ENCODE data around the gene SUB1. TPM values are rescaled to one million over a fixed set of nuclear protein-coding genes. Genes with fewer than 3 reads are reported as not detected.
"Not testable (repeated sequence)": the region's sequence is repeated elsewhere in the genome, so short reads cannot be mapped to it uniquely, and the experiment has no call there.

SUB1 gene
- total RNA-seq, result 101 and 115 TPM in 2 replicates

DNA sequence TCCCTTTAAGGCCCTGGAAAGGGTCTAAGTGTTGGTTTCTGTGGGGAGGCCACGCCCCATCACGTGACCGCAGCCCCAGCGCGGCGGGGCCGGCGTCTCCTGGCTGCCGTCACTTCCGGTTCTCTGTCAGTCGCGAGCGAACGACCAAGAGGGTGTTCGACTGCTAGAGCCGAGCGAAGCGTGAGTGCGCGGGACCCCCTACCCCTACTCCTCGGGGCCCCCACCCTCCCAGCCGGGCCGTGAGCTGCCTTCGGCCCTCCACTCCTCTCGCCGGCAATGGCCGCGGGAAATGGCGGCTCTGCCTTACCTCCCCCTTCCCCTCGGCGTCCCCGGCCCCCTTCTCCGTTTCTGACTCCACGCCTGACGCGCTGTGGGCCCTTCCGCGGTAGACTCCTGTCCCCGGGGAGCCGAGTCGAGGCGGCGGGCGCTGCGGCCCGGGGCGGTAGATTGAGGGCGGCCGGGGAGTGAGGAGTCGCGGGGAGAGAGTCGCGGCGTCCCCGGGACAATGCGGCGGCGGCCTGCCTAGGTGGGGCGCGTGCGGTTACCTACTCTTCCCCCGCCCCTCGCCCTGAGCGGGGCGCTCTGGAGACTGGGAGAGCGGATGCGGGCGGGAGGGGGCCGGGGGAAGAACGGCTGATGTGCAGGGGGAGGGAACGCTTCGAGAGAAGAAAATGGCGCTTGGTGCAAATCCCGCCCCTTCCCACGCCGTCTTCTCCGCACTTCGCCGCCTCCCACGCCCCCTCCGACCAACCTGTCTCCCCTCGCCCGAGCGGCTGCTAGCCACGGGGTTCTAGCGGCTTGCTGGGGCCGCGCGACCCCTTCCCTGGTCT lies at the start of gene SUB1:
Gene SUB1 (plus strand): TSS at position 112 of the 830 bp plus-strand sequence. CDS start 2,956 bp downstream, outside the sequence.
- Histone ChIP-seq H3K27me3 (ENCODE audit: insufficient read depth, low read length) (no peaks in the 10 kb centered on the region), H3K9me3 (ENCODE audit: low read depth, low read length) (no peaks in the 10 kb centered on the region), H3K4me2 (ENCODE audit: insufficient read depth, low read length) (peak within 1 kb of the TSS; percentile 82), H3K36me3 (ENCODE audit: insufficient read depth, low read length) (peaks cover 17% of the 10 kb centered on the region), H3K79me2 (ENCODE audit: insufficient read depth, low read length) (peaks cover 40% of the 10 kb centered on the region), H4K20me1 (ENCODE audit: insufficient read depth, low read length) (peaks cover 27% of the 10 kb centered on the region), H2AFZ (ENCODE audit: low read length) (peak within 1 kb of the TSS; percentile 36), H3K4me1 (ENCODE audit: insufficient read depth, low read length) (peaks cover 20% of the 10 kb centered on the region), H3K27ac (ENCODE audit: low read depth, low read length) (peak within 1 kb of the TSS; percentile 86), H3K4me3 (ENCODE audit: insufficient read depth, low read length) (peak within 1 kb of the TSS; percentile 90)
- peak; percentile 96 for DNase-seq (ENCODE audit: insufficient read length, low spot score, missing footprints)
- TF ChIP-seq, protein P1, sequence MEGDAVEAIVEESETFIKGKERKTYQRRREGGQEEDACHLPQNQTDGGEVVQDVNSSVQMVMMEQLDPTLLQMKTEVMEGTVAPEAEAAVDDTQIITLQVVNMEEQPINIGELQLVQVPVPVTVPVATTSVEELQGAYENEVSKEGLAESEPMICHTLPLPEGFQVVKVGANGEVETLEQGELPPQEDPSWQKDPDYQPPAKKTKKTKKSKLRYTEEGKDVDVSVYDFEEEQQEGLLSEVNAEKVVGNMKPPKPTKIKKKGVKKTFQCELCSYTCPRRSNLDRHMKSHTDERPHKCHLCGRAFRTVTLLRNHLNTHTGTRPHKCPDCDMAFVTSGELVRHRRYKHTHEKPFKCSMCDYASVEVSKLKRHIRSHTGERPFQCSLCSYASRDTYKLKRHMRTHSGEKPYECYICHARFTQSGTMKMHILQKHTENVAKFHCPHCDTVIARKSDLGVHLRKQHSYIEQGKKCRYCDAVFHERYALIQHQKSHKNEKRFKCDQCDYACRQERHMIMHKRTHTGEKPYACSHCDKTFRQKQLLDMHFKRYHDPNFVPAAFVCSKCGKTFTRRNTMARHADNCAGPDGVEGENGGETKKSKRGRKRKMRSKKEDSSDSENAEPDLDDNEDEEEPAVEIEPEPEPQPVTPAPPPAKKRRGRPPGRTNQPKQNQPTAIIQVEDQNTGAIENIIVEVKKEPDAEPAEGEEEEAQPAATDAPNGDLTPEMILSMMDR (IDR thresholded peaks at IDR 0.05; ENCODE audit: extremely low read depth, low read depth, low read length), result no peak

DNA sequence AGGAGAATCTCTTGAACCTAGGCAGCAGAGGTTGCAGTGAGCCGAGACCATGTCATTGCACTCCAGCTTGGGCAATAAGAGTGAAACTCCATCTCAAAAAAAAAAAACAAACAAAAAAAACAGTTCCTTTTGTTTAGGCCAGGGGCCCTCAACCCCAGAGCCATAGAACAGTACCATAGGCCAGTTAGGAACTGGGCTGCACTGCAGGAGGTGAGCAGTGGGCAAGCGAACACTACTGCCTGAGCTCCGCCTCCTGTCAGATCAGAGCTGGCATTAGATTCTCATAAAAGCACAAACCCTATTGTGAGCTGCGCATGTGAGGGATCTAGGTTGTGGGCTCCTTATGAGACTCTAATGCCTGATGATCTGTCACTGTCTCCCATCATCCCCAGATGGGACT lies 49.1 kb upstream of the SUB1 start:
- H2AFZ ChIP-seq (ENCODE audit: low read length), result no peak overlapping the region
- TF ChIP-seq, protein P1 (IDR thresholded peaks at IDR 0.05; ENCODE audit: extremely low read depth, low read depth, low read length), result no peak
- H3K4me3 ChIP-seq (ENCODE audit: insufficient read depth, low read length), result no peak overlapping the region
- H3K36me3 ChIP-seq (ENCODE audit: insufficient read depth, low read length), result no peaks in the 10 kb centered on the region
- no peak overlapping the region for H3K4me2 ChIP-seq (ENCODE audit: insufficient read depth, low read length)
- no peaks in the 10 kb centered on the region for H4K20me1 ChIP-seq (ENCODE audit: insufficient read depth, low read length)
- no peak overlapping the region for H3K27ac ChIP-seq (ENCODE audit: low read depth, low read length)
- peaks cover 14% of the 10 kb centered on the region for H3K4me1 ChIP-seq (ENCODE audit: insufficient read depth, low read length)
- H3K79me2 ChIP-seq (ENCODE audit: insufficient read depth, low read length), result no peaks in the 10 kb centered on the region
- no peaks in the 10 kb centered on the region for H3K9me3 ChIP-seq (ENCODE audit: low read depth, low read length)
- H3K27me3 ChIP-seq (ENCODE audit: insufficient read depth, low read length), result no peaks in the 10 kb centered on the region
- no peak for DNase-seq (ENCODE audit: insufficient read length, low spot score, missing footprints)

DNA sequence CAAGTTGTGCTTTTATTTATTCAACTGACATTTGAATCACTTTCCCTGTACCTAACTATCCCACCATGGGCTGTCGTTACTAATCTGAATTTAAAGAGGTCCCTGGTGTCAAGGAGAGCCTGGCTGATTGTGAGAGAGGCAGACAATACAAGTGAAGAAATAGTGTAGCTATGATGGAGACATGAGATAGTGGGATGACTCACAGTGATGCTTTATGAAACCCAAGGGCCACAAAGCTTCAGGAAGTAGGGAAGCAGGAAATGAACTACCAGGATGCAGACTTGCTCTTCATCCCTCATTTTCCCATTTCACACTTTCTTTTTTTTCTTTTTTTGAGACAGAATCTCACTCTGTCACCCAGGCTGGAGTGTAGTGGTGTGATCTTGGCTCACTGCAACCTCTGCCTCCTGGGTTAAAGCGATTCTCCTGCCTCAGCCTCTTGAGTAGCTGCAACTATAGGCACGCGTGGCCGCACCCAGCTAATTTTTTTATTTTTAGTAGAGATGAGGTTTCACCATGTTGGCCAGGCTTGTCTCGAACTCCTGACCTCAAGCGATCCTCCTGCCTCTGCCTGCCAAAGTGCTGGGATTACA lies 47.8 kb upstream of the SUB1 start:
- peak; percentile 78 for DNase-seq (ENCODE audit: insufficient read length, low spot score, missing footprints)
- H3K79me2 ChIP-seq (ENCODE audit: insufficient read depth, low read length); H3K27ac ChIP-seq (ENCODE audit: low read depth, low read length); H3K9me3 ChIP-seq (ENCODE audit: low read depth, low read length); H3K4me2 ChIP-seq (ENCODE audit: insufficient read depth, low read length); H3K36me3 ChIP-seq (ENCODE audit: insufficient read depth, low read length); H3K27me3 ChIP-seq (ENCODE audit: insufficient read depth, low read length); H3K4me1 ChIP-seq (ENCODE audit: insufficient read depth, low read length); H4K20me1 ChIP-seq (ENCODE audit: insufficient read depth, low read length); H3K4me3 ChIP-seq (ENCODE audit: insufficient read depth, low read length): not testable (repeated sequence)
- peak overlapping the region; percentile 52 for H2AFZ ChIP-seq (ENCODE audit: low read length)

DNA sequence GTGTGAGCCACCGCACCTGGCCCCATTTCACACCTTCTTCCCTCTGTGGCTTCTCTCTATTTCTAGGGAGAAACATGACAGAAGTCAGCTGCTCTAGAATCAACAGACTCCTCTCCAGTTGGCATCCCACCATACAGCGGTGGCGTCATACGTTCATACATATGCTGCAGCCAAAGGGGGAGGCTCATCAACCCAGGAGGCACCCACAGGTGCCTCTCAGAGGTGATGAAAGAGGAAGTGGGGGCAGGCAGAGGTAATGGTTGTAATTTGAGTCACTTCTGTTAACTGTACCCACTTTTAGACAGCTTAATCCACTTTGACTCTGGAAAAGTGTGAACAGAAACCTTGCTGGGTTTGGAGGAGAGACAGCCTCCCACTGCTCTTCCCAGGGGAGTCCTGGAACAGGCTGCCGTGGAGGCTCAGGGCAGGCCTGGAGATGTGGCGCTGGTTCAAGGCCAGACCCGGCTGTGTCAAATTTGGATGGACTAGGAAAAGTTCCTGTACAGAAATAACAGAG lies 47.3 kb upstream of the SUB1 start:
- no peaks in the 10 kb centered on the region for H3K79me2 ChIP-seq (ENCODE audit: insufficient read depth, low read length)
- TF ChIP-seq, protein P1 (IDR thresholded peaks at IDR 0.05; ENCODE audit: extremely low read depth, low read depth, low read length), result no peak
- H4K20me1 ChIP-seq (ENCODE audit: insufficient read depth, low read length), result no peaks in the 10 kb centered on the region
- no peaks in the 10 kb centered on the region for H3K9me3 ChIP-seq (ENCODE audit: low read depth, low read length)
- H3K27ac ChIP-seq (ENCODE audit: low read depth, low read length), result no peak overlapping the region
- no peak overlapping the region for H3K4me2 ChIP-seq (ENCODE audit: insufficient read depth, low read length)
- H3K4me1 ChIP-seq (ENCODE audit: insufficient read depth, low read length), result peaks cover 4% of the 10 kb centered on the region
- no peaks in the 10 kb centered on the region for H3K36me3 ChIP-seq (ENCODE audit: insufficient read depth, low read length)
- no peak for DNase-seq (ENCODE audit: insufficient read length, low spot score, missing footprints)
- peak overlapping the region; percentile 60 for H2AFZ ChIP-seq (ENCODE audit: low read length)
- H3K27me3 ChIP-seq (ENCODE audit: insufficient read depth, low read length), result no peaks in the 10 kb centered on the region
- H3K4me3 ChIP-seq (ENCODE audit: insufficient read depth, low read length), result no peak overlapping the region
